ENCODE measurements around the gene VLDLR. TPM values are rescaled to one million over a fixed set of nuclear protein-coding genes. Genes with fewer than 3 reads are reported as not detected.

The VLDLR gene
- total RNA-seq, 1 experiment from 2014 or later: 2.1 TPM

GRCh38 chr9:2611961-2612360, 9.6 kb upstream of the VLDLR start:
- ChIA-PET CTCF (no interaction called here), POLR2A (no interaction called here)
- in situ Hi-C loops (cut with HindIII; ENCODE audit: low pct_unique_long_range_greater_than_20kb, low sequenced_read_pairs) (no loop called here), intact Hi-C loops (cut with micrococcal nuclease; ENCODE audit: unreplicated experiment) (no loop called here)
- Histone ChIP-seq H3K4me3 (ENCODE audit: low read depth in 2 of 2, low read length in 2 of 2) (no peak overlapping the region), H3K27me3 (ENCODE audit: control insufficient read depth, insufficient read depth, low read length) (no peaks in the 10 kb centered on the region), H3K27ac (ENCODE audit: low read length) (no peak overlapping the region), H3K4me1 (ENCODE audit: control insufficient read depth, insufficient read depth, low read length) (no peaks in the 10 kb centered on the region), H3K36me3 (ENCODE audit: control insufficient read depth, insufficient read depth, low read length) (no peaks in the 10 kb centered on the region), H3K9me3 (ENCODE audit: control insufficient read depth, insufficient read depth, low read depth, low read length) (no peaks in the 10 kb centered on the region)
- BruUV-seq (replicated peaks): no TSS peak
- DNase-seq (ENCODE audit: low read depth, low spot score) (no peak), ATAC-seq (no peak)
- TF ChIP-seq POLR2AphosphoS5 (IDR thresholded peaks at IDR 0.05; ENCODE audit: low read depth, low read length) (no peak), TCF7L2 (IDR thresholded peaks at IDR 0.05; ENCODE audit: low read depth, low read length) (no peak), SIN3A (IDR thresholded peaks at IDR 0.05; ENCODE audit: borderline replicate concordance, insufficient read depth, low read depth, low read length) (no peak), REST (IDR thresholded peaks at IDR 0.05; ENCODE audit: insufficient read depth in 1 of 2, low read depth in 2 of 2, low read length in 1 of 2) (no peak), CTCF (IDR thresholded peaks at IDR 0.05) (no peak)

GRCh38 chr9:2613730-2614271, 7.8 kb upstream of the VLDLR start:
- ChIA-PET POLR2A (no interaction called here), CTCF (no interaction called here)
- Histone ChIP-seq H3K27ac (ENCODE audit: low read length) (no peak overlapping the region), H3K9me3 (ENCODE audit: control insufficient read depth, insufficient read depth, low read depth, low read length) (no peaks in the 10 kb centered on the region), H3K4me1 (ENCODE audit: control insufficient read depth, insufficient read depth, low read length) (no peaks in the 10 kb centered on the region), H3K36me3 (ENCODE audit: control insufficient read depth, insufficient read depth, low read length) (no peaks in the 10 kb centered on the region), H3K4me3 (ENCODE audit: low read depth in 2 of 2, low read length in 2 of 2) (no peak overlapping the region), H3K27me3 (ENCODE audit: control insufficient read depth, insufficient read depth, low read length) (no peaks in the 10 kb centered on the region)
- TF ChIP-seq REST (IDR thresholded peaks at IDR 0.05; ENCODE audit: insufficient read depth in 1 of 2, low read depth in 2 of 2, low read length in 1 of 2) (no peak), CTCF (IDR thresholded peaks at IDR 0.05) (no peak), SIN3A (IDR thresholded peaks at IDR 0.05; ENCODE audit: borderline replicate concordance, insufficient read depth, low read depth, low read length) (no peak)
- no TSS peak for BruUV-seq (replicated peaks)
- DNase-seq (ENCODE audit: low read depth, low spot score) (no peak), ATAC-seq (no peak)
- intact Hi-C loops (cut with micrococcal nuclease; ENCODE audit: unreplicated experiment) (no loop called here), in situ Hi-C loops (cut with HindIII; ENCODE audit: low pct_unique_long_range_greater_than_20kb, low sequenced_read_pairs) (no loop called here)
